CD4-positive, alpha-beta T cell (primary cell): ENCODE measurements around the gene STRIT1. TPM values are rescaled to one million over a fixed set of nuclear protein-coding genes. Genes with fewer than 3 reads are reported as not detected.

Experiments used
- ATAC-seq: fragments of 200-7000 bp; cut with Tn5 transposase; one replicate; pipeline ENCODE4 v1.10.0; 2022; ENCODE audit warnings: mild to moderate bottlenecking; ENCODE audit not compliant: poor library complexity
- CTCF ChIA-PET: fragments of 350-600 bp; sonication (Branson Sonifier 250); formaldehyde crosslinking; loops from one replicate; lab custom pipeline; 2021; ENCODE audit warnings: antibody characterized with exemption, inconsistent platforms; lab: Charles Lee
- POLR2A ChIA-PET: fragments of 350-600 bp; sonication (Branson Sonifier 250); formaldehyde crosslinking; loops from one replicate; lab custom pipeline; 2021; ENCODE audit warnings: antibody characterized with exemption, inconsistent platforms; lab: Charles Lee
- DNase-seq, 14 experiments: peaks; one replicate each; pipeline ENCODE4 v3.0.0-alpha.2; 2013 to 2020; ENCODE audit warnings: mixed read lengths in 2 of 14
- H3K27ac ChIP-seq, 2 donors: one replicate each; pipeline versions ENCODE4 v1.5.1 to v1.7.0; 2013; ENCODE audit warnings: low read length in 2 of 2, low read depth in 1 of 2, mild to moderate bottlenecking in 1 of 2
- H3K27me3 ChIP-seq, 2 experiments: 1 replicate in 1 of 2; 2 replicates in 1 of 2; pipeline versions ENCODE4 v1.6.1 to v1.7.0; 2013; ENCODE audit warnings: low read length in 2 of 2, control low read depth in 1 of 2, mild to moderate bottlenecking in 1 of 2, moderate library complexity in 1 of 2; ENCODE audit not compliant: insufficient read depth in 2 of 2, control insufficient read depth in 1 of 2
- H3K36me3 ChIP-seq: one replicate; pipeline ENCODE4 v1.6.1; 2013; ENCODE audit warnings: low read length, control low read depth; ENCODE audit not compliant: insufficient read depth
- H3K4me1 ChIP-seq: one replicate; pipeline ENCODE4 v1.6.1; 2013; ENCODE audit warnings: low read length, control low read depth; ENCODE audit not compliant: insufficient read depth
- H3K4me3 ChIP-seq: one replicate; pipeline ENCODE4 v1.5.1; 2013; ENCODE audit warnings: mild to moderate bottlenecking, low read length, moderate library complexity
- H3K9me3 ChIP-seq, 2 experiments: 1 replicate in 1 of 2; 2 replicates in 1 of 2; pipeline versions ENCODE4 v1.6.1 to v1.7.0; 2013; ENCODE audit warnings: low read length in 2 of 2, mild to moderate bottlenecking in 2 of 2, control low read depth in 1 of 2, moderate library complexity in 1 of 2; ENCODE audit not compliant: control insufficient read depth in 1 of 2, insufficient read depth in 1 of 2
- H3K27ac Mint-ChIP-seq: one replicate; pipeline ENCODE4 v1.8.0; 2020; ENCODE audit warnings: mixed read lengths
- H3K27me3 Mint-ChIP-seq: one replicate; pipeline ENCODE4 v1.8.0; 2021; ENCODE audit warnings: mixed read lengths
- H3K36me3 Mint-ChIP-seq: one replicate; pipeline ENCODE4 v1.8.0; 2021; ENCODE audit warnings: low read depth, mixed read lengths
- H3K4me1 Mint-ChIP-seq: one replicate; pipeline ENCODE4 v1.8.0; 2021; ENCODE audit warnings: low read depth, mixed read lengths
- H3K4me3 Mint-ChIP-seq: one replicate; pipeline ENCODE4 v1.8.0; 2020; ENCODE audit warnings: mild to moderate bottlenecking, mixed read lengths
- H3K9me3 Mint-ChIP-seq: one replicate; pipeline ENCODE4 v1.8.0; 2020; ENCODE audit warnings: mixed read lengths
- CTCF ChIP-seq: fragments of 200-600 bp; IDR thresholded peaks from one replicate; pipeline ENCODE4 v1.8.0; 2022; ENCODE audit warnings: antibody characterized with exemption, mild to moderate bottlenecking
- intact Hi-C, 2 experiments: fragments of 100-400 bp; cut with DNase I in 1 of 2; cut with micrococcal nuclease in 1 of 2; formaldehyde crosslinking; loops; one replicate each; pipeline versions ENCODE4 v1.15.1 to v1.9.0; 2023 to 2025; cut with DNase I, micrococcal nuclease
- total RNA-seq, 174 experiments: library from RNA in 2 of 174; stranded (reverse) in 2 of 174; gene quantifications; one replicate each; pipeline ENCODE4 v1.2.3 and lab custom pipeline; 2021 to 2026

STRIT1 gene
- total RNA-seq, 2 experiments from 2014 or later, result not detected

- intact Hi-C loops, result no loop called here
- Histone ChIP-seq H3K27me3 (no peaks in the 10 kb centered on the region), H3K27ac (no peak overlapping the region), H3K4me1 (no peaks in the 10 kb centered on the region), H3K36me3 (no peaks in the 10 kb centered on the region), H3K4me3 (no peak overlapping the region), H3K9me3 (no peaks in the 10 kb centered on the region)
- CTCF ChIA-PET, result no interaction called here
- DNase-seq, result no peak
- POLR2A ChIA-PET, result interaction anchor here (0.6 kb wide), 1 partner anchor 12 kb away, joined by 3 read pairs; no protein-coding TSS in a partner anchor
- Mint-ChIP-seq H3K4me3 (no peak overlapping the region), H3K27ac (no peak overlapping the region), H3K9me3 (no peaks in the 10 kb centered on the region), H3K36me3 (no peaks in the 10 kb centered on the region), H3K4me1 (no peaks in the 10 kb centered on the region), H3K27me3 (no peaks in the 10 kb centered on the region)
- no peak for ATAC-seq
- no peak for TF ChIP-seq CTCF
Measured at GRCh38 chr3:155262295-155262694, 31.2 kb downstream of the STRIT1 start.

- Mint-ChIP-seq H3K27me3 (no peaks in the 10 kb centered on the region), H3K4me3 (no peak overlapping the region), H3K27ac (no peak overlapping the region), H3K36me3 (no peaks in the 10 kb centered on the region), H3K4me1 (no peaks in the 10 kb centered on the region), H3K9me3 (no peaks in the 10 kb centered on the region)
- Histone ChIP-seq H3K9me3 (no peaks in the 10 kb centered on the region), H3K4me3 (no peak overlapping the region), H3K27ac (no peak overlapping the region), H3K27me3 (no peaks in the 10 kb centered on the region), H3K36me3 (no peaks in the 10 kb centered on the region), H3K4me1 (no peaks in the 10 kb centered on the region)
- intact Hi-C loops, result no loop called here
- DNase-seq (no peak), ATAC-seq (no peak)
- ChIA-PET POLR2A (interaction anchor here (0.7 kb wide), 1 partner anchor 1052 kb away, joined by 4 read pairs; no protein-coding TSS in a partner anchor), CTCF (interaction anchor here (0.7 kb wide), 1 partner anchor 397 kb away, joined by 3 read pairs; no protein-coding TSS in a partner anchor)
- TF ChIP-seq CTCF, result no peak
Measured at GRCh38 chr3:155254445-155254844, 39.0 kb downstream of the STRIT1 start.

GRCh38 chr3:155252535-155252934 is 40.9 kb downstream of the STRIT1 start:
- no peaks in the 10 kb centered on the region for H3K9me3 Mint-ChIP-seq
- no peaks in the 10 kb centered on the region for H3K36me3 Mint-ChIP-seq
- Histone ChIP-seq H3K4me3 (no peak overlapping the region), H3K36me3 (no peaks in the 10 kb centered on the region), H3K27ac (no peak overlapping the region), H3K4me1 (no peaks in the 10 kb centered on the region), H3K9me3 (no peaks in the 10 kb centered on the region), H3K27me3 (no peaks in the 10 kb centered on the region)
- no peak overlapping the region for H3K27ac Mint-ChIP-seq
- H3K27me3 Mint-ChIP-seq, result no peaks in the 10 kb centered on the region
- no peaks in the 10 kb centered on the region for H3K4me1 Mint-ChIP-seq
- ATAC-seq (no peak), DNase-seq (no peak)
- no peak overlapping the region for H3K4me3 Mint-ChIP-seq
- TF ChIP-seq CTCF, result no peak
- ChIA-PET CTCF (no interaction called here), POLR2A (no interaction called here)
- intact Hi-C loops, result no loop called here
